Activated T-helper 17 cell treated with anti-CD3 and anti-CD28 coated beads, Interleukin-2, amount 50 U/mL, for 72 hours (primary cell): Measurements from ENCODE around the gene NCR3LG1. TPM values are rescaled to one million over a fixed set of nuclear protein-coding genes. Genes with fewer than 3 reads are reported as not detected.
A peak's percentile ranks its signal among the peaks of the same experiment; 100 is the strongest.

Experiments
- ATAC-seq: fragments of 150-1000 bp; cut with Tn5 transposase; replicated peaks from 2 replicates; pipeline ENCODE4 v1.10.0; 2021; ENCODE audit warnings: mild to moderate bottlenecking, moderate library complexity
- H3K27ac Mint-ChIP-seq: one replicate; pipeline ENCODE4 v1.8.0; 2022; ENCODE audit warnings: mixed read lengths
- H3K27me3 Mint-ChIP-seq: one replicate; pipeline ENCODE4 v1.8.0; 2022; ENCODE audit warnings: mixed read lengths
- H3K36me3 Mint-ChIP-seq: one replicate; pipeline ENCODE4 v1.8.0; 2022; ENCODE audit warnings: low read depth, mild to moderate bottlenecking, mixed read lengths
- H3K4me1 Mint-ChIP-seq: one replicate; pipeline ENCODE4 v1.8.0; 2022; ENCODE audit warnings: mixed read lengths
- H3K4me3 Mint-ChIP-seq: one replicate; pipeline ENCODE4 v1.8.0; 2022; ENCODE audit warnings: mild to moderate bottlenecking, mixed read lengths
- H3K9me3 Mint-ChIP-seq: one replicate; pipeline ENCODE4 v1.8.0; 2022; ENCODE audit warnings: mixed read lengths
- total RNA-seq, 2 donors: library from RNA; stranded (reverse); gene quantifications; one replicate each; pipeline ENCODE4 v1.2.3, GENCODE V29; 2022

Gene NCR3LG1
- total RNA-seq, 2 donors from 2014 or later: 0.73 to 0.95 TPM

DNA sequence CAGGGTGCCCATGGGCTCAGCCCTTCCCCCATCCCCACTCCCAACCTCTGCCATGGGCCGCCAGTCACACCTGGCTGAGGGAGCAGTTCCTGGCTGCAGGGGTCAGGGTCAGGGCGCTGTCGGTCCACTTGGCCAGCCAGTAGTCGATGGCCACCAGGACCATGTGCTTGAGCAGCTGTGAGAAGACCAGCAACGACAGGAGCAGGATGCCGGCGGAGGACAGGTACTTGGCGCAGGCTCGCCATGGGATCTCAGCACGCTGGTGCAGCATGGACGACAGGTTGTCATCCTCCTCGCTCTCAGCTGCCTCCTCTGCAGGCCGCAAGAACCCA lies 55.2 kb downstream of the NCR3LG1 start:
- Mint-ChIP-seq H3K27ac (no peak overlapping the region), H3K4me1 (no peaks in the 10 kb centered on the region), H3K27me3 (no peaks in the 10 kb centered on the region), H3K4me3 (no peak overlapping the region), H3K36me3 (no peaks in the 10 kb centered on the region), H3K9me3 (no peaks in the 10 kb centered on the region)
- ATAC-seq: no peak

DNA sequence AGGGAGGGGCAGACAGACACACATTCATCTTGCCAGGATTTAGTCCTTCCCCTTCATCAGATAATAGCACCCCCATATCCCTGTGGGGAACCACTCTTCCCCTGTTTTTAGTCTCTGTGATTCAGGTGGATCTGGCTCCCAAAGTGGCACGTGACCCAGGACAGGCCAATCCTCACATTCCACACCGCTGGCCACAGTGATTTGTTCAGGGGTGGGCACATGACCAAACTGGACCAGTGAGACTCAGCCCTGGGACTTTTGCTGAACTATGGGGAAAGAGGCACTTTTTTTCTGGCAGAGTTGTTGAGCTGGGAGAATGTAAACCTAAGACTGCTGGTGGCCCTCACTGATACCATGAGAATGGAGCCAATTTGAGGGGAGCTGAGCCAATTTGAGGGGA lies 56.0 kb downstream of the NCR3LG1 start:
- Mint-ChIP-seq H3K36me3 (no peaks in the 10 kb centered on the region), H3K9me3 (no peaks in the 10 kb centered on the region), H3K4me3 (no peak overlapping the region), H3K27me3 (no peaks in the 10 kb centered on the region), H3K27ac (no peak overlapping the region), H3K4me1 (no peaks in the 10 kb centered on the region)
- ATAC-seq: peak; percentile 29

DNA sequence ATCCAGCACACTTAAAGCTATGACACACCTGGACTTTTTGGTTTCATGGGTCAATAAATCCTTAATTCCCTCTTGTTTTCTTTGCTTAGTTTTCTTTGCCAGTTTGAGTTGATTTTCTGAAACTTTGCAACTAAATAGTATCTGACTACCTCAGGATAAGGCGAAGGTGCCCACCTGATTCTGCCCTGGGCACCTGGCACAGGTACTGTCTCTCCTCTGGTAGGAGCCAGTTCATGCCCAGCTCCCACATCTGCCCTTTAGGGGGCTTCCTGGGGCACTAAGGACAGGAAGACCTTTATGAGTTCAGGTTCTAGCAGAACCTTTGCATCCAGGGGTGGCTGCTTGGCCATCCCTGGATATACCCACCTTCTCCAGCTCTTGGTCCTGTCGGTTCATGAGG lies 56.4 kb downstream of the NCR3LG1 start:
- no peaks in the 10 kb centered on the region for H3K36me3 Mint-ChIP-seq

DNA sequence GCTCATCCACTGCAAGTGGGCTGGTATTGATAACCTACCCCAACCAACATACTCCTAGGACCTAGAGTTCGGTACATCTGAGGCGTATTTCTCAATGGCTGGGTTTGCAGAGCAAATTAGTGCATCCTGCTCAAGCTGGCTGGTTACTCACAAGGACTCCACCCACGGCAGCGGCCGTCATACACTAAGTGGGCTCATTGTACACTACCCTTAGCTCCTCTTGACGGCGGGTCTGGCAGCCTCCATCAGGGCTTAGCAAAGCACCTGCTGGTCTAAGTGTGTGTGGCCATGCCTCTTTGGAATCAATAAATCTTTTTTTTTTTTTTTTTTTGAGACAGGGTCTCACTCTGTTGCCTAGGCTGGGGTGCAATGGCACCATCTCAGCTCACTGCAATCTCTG lies 57.0 kb downstream of the NCR3LG1 start:
- no peaks in the 10 kb centered on the region for H3K9me3 Mint-ChIP-seq
- no peaks in the 10 kb centered on the region for H3K36me3 Mint-ChIP-seq
- ATAC-seq: no peak
- no peak overlapping the region for H3K4me3 Mint-ChIP-seq
- H3K27ac Mint-ChIP-seq: no peak overlapping the region
- H3K4me1 Mint-ChIP-seq: no peaks in the 10 kb centered on the region
- peaks cover 4% of the 10 kb centered on the region for H3K27me3 Mint-ChIP-seq

More for the DNA sequence above, 56.4 kb downstream of the NCR3LG1 start:
- H3K27me3 Mint-ChIP-seq: no peaks in the 10 kb centered on the region
- no peaks in the 10 kb centered on the region for H3K4me1 Mint-ChIP-seq
- H3K27ac Mint-ChIP-seq: no peak overlapping the region
- no peak overlapping the region for H3K4me3 Mint-ChIP-seq
- ATAC-seq: no peak
- no peaks in the 10 kb centered on the region for H3K9me3 Mint-ChIP-seq

DNA sequence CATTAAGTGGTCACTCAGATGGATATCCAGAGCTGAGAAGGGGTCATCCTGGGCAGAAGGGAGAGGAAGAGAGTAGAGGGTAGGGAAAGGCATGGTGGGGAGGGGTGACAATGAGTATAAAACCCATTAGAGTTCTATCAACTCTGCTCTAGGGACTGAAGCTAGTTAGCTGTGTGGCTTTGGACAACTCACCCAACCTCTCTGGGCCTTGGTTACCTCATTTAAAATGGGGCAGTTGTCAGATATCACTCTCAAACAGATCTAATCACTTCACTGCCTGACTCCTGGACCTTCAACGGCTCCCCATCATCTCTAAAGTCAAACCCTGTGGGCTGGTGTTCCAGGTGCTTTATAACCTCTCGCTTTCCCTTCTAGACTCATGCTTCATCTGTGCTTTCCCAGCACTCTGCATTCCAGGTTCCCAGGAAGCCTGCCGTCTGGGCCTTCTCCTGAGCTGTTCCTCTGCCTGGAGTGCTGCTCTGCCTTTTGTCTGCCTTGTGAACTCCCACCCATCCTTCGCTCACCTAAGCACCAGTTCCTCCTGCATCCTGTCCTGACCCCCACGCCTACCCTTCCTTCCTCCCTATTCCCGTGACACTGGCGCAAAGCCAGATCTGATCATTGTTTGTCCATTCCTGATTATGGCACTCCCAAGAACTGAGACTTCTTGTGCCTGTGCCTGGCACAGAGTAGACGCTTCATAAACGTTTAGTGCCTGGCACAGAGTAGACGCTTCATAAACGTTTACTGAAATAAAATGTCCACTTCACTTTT lies 59.2 kb downstream of the NCR3LG1 start:
- H3K9me3 Mint-ChIP-seq: no peaks in the 10 kb centered on the region
- no peak overlapping the region for H3K4me3 Mint-ChIP-seq
- H3K4me1 Mint-ChIP-seq: no peaks in the 10 kb centered on the region
- peaks cover 7% of the 10 kb centered on the region for H3K27me3 Mint-ChIP-seq
- H3K36me3 Mint-ChIP-seq: no peaks in the 10 kb centered on the region
- ATAC-seq: no peak
- H3K27ac Mint-ChIP-seq: no peak overlapping the region

DNA sequence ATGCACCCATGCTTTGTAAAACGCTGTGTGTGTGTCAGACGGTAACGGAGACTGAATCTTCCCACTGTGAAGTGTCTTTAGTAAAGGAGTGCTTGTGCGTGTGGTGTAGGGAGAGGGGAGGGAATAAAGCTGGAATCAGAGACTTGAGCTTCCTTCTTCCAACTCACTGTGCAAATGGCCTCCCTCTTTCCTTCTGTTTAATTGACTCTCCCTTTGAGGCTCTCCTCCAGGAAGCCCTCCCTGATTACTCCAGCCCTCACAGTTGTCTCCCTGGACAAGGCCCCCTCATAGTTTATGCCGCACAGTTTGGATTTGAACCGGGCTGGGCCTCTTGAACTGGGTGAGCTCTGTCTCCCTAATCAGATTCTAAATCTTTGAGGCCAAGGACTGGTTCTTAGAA lies 59.8 kb downstream of the NCR3LG1 start:
- no peak for ATAC-seq

DNA sequence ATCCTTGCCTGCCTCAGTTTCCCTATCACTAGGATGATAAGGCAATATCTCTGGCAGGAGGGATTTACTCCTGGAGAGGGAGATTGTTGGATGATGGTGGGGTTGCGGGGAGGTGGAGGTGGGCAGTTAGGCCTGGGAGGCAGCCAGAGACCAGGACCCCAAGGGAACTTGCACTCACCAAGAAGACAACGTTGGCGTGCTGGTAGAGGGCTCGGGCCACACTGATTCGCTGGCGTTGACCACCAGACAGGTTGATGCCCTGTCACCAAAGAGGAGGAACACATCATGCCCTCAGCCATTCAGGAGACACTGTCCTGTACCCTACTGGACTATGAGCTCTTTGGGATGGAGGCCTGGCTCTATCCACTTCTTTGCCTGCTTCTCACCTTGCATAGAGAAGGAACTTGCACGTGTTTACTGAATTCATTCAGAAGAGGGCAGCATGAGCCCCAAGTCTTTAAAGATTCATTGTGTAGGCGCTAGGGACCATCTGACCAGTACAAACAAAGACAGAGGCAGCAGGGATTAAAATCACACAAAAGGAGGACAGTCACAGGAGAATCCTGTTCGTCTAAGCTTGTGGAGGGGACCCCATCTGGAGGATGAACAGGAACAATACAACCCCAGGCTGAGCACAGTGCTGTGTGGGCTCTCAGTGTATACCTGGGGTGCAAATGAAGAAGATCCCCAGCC lies 61.0 kb downstream of the NCR3LG1 start:
- Mint-ChIP-seq H3K27ac (no peak overlapping the region), H3K9me3 (no peaks in the 10 kb centered on the region), H3K27me3 (peaks cover 12% of the 10 kb centered on the region), H3K4me1 (no peaks in the 10 kb centered on the region), H3K36me3 (no peaks in the 10 kb centered on the region), H3K4me3 (no peak overlapping the region)
- ATAC-seq: no peak

More for the DNA sequence above, 59.8 kb downstream of the NCR3LG1 start:
- Mint-ChIP-seq H3K9me3 (no peaks in the 10 kb centered on the region), H3K4me3 (no peak overlapping the region), H3K36me3 (no peaks in the 10 kb centered on the region), H3K4me1 (no peaks in the 10 kb centered on the region), H3K27me3 (peaks cover 10% of the 10 kb centered on the region), H3K27ac (no peak overlapping the region)

DNA sequence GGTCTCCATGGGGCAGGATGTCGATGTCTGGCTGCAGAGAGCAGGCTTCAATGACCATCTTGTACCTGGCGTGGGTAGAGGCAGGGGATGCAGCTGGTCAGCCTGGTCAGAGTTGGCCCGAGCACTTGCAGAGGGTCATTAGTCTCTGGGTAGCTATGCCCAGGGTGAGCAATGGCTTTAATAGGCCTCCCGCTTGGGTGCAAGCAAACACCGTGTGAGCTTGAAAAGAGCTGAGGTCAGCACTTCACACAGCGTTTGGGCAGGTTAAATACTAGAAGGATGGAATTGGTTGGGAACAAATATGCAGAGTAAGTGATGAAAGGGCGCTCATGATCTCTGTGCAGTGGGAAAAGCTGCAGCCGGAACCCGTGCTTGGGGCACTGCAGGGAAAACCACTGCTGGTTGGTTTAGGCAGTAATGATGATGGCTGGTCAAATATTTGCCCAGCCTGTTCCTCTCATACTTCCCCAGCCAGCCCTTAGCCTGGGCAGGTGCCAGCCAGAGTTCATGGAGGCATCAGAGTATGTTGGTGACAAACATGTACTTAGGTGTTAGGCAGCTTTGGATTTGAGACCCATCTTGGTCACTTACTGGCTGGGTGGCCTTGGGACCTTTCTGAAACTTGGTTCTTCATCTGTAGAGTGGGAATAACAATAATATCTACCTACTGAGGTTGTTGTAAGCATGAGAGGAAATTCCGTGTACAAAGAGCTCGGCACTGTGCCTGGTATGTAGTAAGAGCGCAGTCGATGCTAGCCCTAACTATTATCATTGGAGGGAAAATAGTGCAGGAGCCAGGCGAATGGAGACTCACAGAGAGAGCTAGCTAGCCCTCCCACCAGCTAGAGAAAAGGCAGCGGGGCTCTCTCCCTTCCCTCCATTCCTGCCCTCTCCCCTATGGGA lies 62.1 kb downstream of the NCR3LG1 start:
- no peak for ATAC-seq
- no peaks in the 10 kb centered on the region for H3K9me3 Mint-ChIP-seq
- H3K27me3 Mint-ChIP-seq: peaks cover 17% of the 10 kb centered on the region
- H3K27ac Mint-ChIP-seq: no peak overlapping the region
- H3K4me3 Mint-ChIP-seq: no peak overlapping the region
- no peaks in the 10 kb centered on the region for H3K4me1 Mint-ChIP-seq
- no peaks in the 10 kb centered on the region for H3K36me3 Mint-ChIP-seq

DNA sequence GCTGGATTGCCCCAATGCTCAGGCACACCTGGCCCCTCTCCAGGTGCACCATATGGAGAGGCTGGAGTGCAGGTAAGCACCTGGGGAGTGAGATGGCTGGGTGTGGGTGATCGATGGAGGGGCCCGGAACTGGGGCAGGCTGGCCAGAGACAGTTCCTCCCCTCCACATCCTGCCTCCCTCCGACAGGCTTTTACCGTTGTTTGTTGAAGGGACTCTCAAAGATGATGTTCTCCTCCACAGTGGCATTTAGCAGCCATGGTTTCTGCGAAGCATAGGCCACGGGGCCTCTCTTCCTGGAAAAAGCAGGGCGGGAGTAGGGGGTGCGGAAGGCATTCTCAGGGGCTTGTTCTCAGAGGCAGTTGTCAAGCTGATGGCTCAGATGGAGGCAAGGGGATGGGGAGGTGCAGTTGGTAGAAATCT lies 62.7 kb downstream of the NCR3LG1 start:
- no peaks in the 10 kb centered on the region for H3K9me3 Mint-ChIP-seq
- peaks cover 22% of the 10 kb centered on the region for H3K27me3 Mint-ChIP-seq
- no peaks in the 10 kb centered on the region for H3K36me3 Mint-ChIP-seq
- no peak overlapping the region for H3K4me3 Mint-ChIP-seq
- no peak overlapping the region for H3K27ac Mint-ChIP-seq
- ATAC-seq: no peak
- H3K4me1 Mint-ChIP-seq: no peaks in the 10 kb centered on the region

DNA sequence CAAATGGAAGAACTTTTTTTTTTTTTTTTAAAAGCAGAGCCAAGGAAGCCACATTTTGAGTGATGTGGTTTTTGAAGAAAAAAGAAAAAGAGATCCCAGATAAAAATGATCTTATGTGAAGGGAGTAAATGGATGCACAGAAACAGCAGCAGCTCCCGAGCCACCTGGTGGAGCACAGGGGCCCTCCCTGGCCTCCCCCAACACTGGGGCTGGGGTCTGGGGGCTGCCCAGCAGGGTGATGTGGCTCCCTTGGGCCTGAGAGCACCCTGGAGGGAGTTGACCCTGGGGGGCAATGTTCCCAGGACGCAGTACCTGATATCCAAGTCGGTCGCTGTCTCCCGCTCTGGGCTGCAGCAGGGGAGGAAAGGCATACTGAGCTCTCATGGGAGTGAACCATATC lies 63.4 kb downstream of the NCR3LG1 start:
- Mint-ChIP-seq H3K27ac (no peak overlapping the region), H3K36me3 (no peaks in the 10 kb centered on the region), H3K27me3 (peaks cover 28% of the 10 kb centered on the region), H3K9me3 (no peaks in the 10 kb centered on the region), H3K4me1 (no peaks in the 10 kb centered on the region), H3K4me3 (no peak overlapping the region)
- no peak for ATAC-seq

DNA sequence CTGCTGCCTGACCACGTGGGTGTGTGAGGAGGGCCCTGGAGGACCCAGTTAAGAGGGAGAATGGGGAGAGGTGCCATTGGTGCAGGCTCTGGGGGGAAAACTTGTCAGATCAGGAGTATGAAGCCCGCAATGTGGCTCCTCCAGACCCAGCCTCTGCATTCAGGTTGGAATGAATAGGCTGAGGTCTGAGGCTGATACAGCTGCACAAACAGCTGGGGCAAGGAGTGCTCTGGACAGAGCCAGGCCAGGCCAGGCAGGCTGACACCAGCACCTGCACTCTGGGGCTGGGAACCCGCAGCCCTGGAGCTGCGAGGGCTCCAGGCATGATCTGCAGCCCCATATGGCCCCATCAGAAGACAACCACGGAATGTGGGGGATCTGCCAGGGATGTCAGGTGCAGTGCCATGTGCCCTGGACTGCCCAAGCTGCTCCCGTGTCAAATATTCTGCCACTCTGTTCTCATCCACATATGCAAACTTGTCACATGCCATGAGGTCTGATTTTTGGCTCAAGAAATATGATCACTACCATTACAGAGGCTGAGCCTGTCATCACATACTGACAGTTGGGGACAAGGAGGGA lies 64.0 kb downstream of the NCR3LG1 start:
- no peak overlapping the region for H3K27ac Mint-ChIP-seq
- peaks cover 28% of the 10 kb centered on the region for H3K27me3 Mint-ChIP-seq
- no peak overlapping the region for H3K4me3 Mint-ChIP-seq
- no peaks in the 10 kb centered on the region for H3K4me1 Mint-ChIP-seq
- H3K9me3 Mint-ChIP-seq: no peaks in the 10 kb centered on the region
- no peak for ATAC-seq
- H3K36me3 Mint-ChIP-seq: no peaks in the 10 kb centered on the region

DNA sequence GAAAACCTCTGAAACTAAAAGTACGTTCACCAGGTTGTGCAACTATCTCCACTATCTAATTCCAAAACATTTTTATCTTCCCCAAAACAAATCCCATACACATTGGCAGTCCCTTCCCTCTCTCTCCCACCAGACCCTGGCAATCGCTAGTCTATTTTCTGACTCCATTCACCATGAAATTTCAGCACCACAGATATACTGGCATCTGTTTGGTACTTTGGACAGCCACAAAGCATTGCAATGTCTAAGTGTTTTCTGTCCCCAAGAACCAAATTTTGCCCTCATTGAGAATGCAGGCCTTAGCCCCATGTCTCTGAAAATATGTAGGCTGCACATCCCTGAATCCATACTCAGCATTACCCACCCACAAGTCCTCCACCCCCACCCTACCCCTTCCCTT lies 64.9 kb downstream of the NCR3LG1 start:
- Mint-ChIP-seq H3K9me3 (no peaks in the 10 kb centered on the region), H3K4me3 (no peak overlapping the region), H3K27me3 (peaks cover 31% of the 10 kb centered on the region), H3K4me1 (no peaks in the 10 kb centered on the region), H3K27ac (no peak overlapping the region), H3K36me3 (no peaks in the 10 kb centered on the region)
- ATAC-seq: no peak

DNA sequence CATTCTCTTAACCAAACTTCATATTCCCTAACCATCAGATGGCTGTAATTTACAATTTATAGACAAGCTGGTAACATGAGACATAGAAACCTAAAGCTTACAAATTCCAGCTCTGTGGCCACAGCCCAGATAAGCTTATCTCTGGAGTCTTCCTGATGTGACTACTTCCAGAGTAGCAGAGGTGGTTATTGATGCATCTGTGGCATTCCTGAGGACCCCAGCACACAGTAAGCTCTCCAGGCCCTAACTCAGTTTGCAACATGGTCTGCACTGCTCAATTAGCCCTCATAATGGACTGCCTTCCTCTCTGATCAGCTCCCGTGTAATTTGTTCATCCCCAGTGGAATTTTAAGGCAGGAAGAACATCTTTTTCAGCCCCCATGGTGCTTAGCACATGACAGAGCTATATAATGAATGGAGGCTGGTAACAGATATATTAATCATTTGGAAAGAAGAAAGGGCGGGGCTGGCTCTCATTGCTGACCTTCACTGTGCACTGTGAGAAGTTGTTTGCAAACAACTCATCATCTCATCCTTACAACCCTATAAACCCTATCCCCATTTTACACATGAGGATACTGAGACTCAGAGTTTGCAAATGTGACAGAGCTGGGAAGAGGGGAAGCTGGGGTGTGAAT lies 67.0 kb downstream of the NCR3LG1 start:
- Mint-ChIP-seq H3K27ac (no peak overlapping the region), H3K36me3 (no peaks in the 10 kb centered on the region), H3K4me3 (no peak overlapping the region), H3K9me3 (no peaks in the 10 kb centered on the region), H3K4me1 (no peaks in the 10 kb centered on the region), H3K27me3 (peaks cover 40% of the 10 kb centered on the region)
- ATAC-seq: no peak

DNA sequence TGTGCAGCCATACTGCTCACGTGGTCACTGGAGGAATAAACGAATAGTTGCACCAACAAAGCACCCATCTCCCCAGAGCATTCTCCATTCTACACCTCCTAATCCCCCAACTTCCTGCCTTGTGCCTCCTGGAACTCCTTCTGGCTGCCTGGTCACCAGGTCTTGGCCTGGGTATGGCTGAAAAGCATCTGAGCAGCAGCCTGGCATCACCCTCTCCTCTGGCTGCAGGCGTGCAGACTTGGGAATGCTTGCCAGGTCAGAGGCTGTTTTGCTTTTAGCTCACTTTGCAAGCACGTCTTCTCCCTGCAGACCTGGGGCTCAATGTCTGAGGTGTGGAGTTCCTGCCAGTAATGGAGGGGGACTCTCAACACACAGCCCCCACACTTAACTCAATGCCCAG lies 70.2 kb downstream of the NCR3LG1 start:
- ATAC-seq: no peak
- no peaks in the 10 kb centered on the region for H3K9me3 Mint-ChIP-seq
- H3K4me3 Mint-ChIP-seq: no peak overlapping the region
- no peaks in the 10 kb centered on the region for H3K4me1 Mint-ChIP-seq
- H3K27ac Mint-ChIP-seq: no peak overlapping the region
- H3K27me3 Mint-ChIP-seq: peaks cover 32% of the 10 kb centered on the region
- H3K36me3 Mint-ChIP-seq: no peaks in the 10 kb centered on the region
